VCaP (cell line): Measurements from ENCODE around the gene KLHL40.

Source experiments
- H3K27ac ChIP-seq: fragments of 450-650 bp; 2 replicates; pipeline ENCODE4 v1.5.1; 2017
- CTCF ChIP-seq: fragments of 450-650 bp; conservative IDR thresholded peaks from 2 replicates; pipeline ENCODE4 v1.5.1; 2017; ENCODE audit warnings: mild to moderate bottlenecking, moderate library complexity

Gene KLHL40

GRCh38 chr3:42710323-42711021, 25.1 kb downstream of the KLHL40 start:
- no peak overlapping the region for H3K27ac ChIP-seq
- TF ChIP-seq CTCF = no peak

- no peak overlapping the region for H3K27ac ChIP-seq
- no peak for TF ChIP-seq CTCF
These were observed 26.4 kb downstream of the KLHL40 start for GRCh38 chr3:42711491-42712343.

- H3K27ac ChIP-seq = no peak overlapping the region
- no peak for TF ChIP-seq CTCF
These were observed 27.0 kb downstream of the KLHL40 start for GRCh38 chr3:42712344-42712648.

- H3K27ac ChIP-seq = no peak overlapping the region
These were observed 27.5 kb downstream of the KLHL40 start for GRCh38 chr3:42712688-42713372.

GRCh38 chr3:42713747-42714146, 28.4 kb downstream of the KLHL40 start:
- no peak for TF ChIP-seq CTCF
- no peak overlapping the region for H3K27ac ChIP-seq

More at GRCh38 chr3:42712688-42713372, 27.5 kb downstream of the KLHL40 start:
- no peak for TF ChIP-seq CTCF

GRCh38 chr3:42714171-42714852, 29.0 kb downstream of the KLHL40 start:
- TF ChIP-seq CTCF = no peak

GRCh38 chr3:42717306-42717705, 32.0 kb downstream of the KLHL40 start:
- TF ChIP-seq CTCF = no peak
- no peak overlapping the region for H3K27ac ChIP-seq

More at GRCh38 chr3:42714171-42714852, 29.0 kb downstream of the KLHL40 start:
- no peak overlapping the region for H3K27ac ChIP-seq
